Activated CD4-positive, alpha-beta T cell treated with anti-CD3 and anti-CD28 coated beads, Interleukin-2, amount 10 ng/mL, durations not matched to agents 24 days and 14 days (primary cell): Measurements from ENCODE around the gene HSDL2. TPM values are rescaled to one million over a fixed set of nuclear protein-coding genes. Genes with fewer than 3 reads are reported as not detected.
"Not testable (repeated sequence)": the region's sequence is repeated elsewhere in the genome, so short reads cannot be mapped to it uniquely, and the experiment has no call there.

Experiments used
- DNase-seq: peaks from one replicate; pipeline ENCODE4 v3.0.0; 2022
- H3K27ac Mint-ChIP-seq: one replicate; pipeline ENCODE4 v1.8.0; 2022; ENCODE audit warnings: mild to moderate bottlenecking, mixed read lengths
- H3K27me3 Mint-ChIP-seq: one replicate; pipeline ENCODE4 v1.8.0; 2022; ENCODE audit warnings: mixed read lengths
- H3K36me3 Mint-ChIP-seq: one replicate; pipeline ENCODE4 v1.8.0; 2022; ENCODE audit warnings: low read depth, mild to moderate bottlenecking, mixed read lengths
- H3K4me1 Mint-ChIP-seq: one replicate; pipeline ENCODE4 v1.8.0; 2021; ENCODE audit warnings: mixed read lengths
- H3K4me3 Mint-ChIP-seq: one replicate; pipeline ENCODE4 v1.8.0; 2022; ENCODE audit warnings: mild to moderate bottlenecking, moderate library complexity, mixed read lengths
- H3K9me3 Mint-ChIP-seq: one replicate; pipeline ENCODE4 v1.8.0; 2021; ENCODE audit warnings: mixed read lengths
- intact Hi-C: fragments of 100-400 bp; cut with micrococcal nuclease; formaldehyde crosslinking; loops from one replicate; pipeline ENCODE4 v1.15.1; 2023
- total RNA-seq: library from RNA; stranded (reverse); gene quantifications from 2 replicates; pipeline ENCODE4 v1.2.3, GENCODE V29; 2022

Gene HSDL2
- total RNA-seq, 1 donor from 2014 or later, result 14.1 TPM

DNA sequence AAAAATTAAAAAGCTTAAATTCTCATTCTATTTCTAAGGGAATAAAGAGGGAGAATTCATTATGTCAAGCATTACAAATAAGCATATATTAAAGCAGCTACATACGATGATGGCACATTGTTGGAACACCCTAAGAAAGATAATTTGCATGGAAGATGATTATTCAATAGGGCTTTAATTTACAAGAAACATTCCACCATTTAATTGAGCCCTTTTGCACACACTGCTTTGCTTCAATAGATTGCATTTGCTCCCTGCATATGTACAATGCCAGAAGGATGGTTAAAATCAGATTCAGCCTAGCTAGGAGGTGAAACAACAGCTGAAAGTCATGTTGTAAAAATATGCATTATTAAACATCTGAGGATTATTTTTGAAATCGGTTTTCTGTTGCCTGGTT is 128.5 kb downstream of the HSDL2 start:
- Mint-ChIP-seq H3K4me1 (no peaks in the 10 kb centered on the region), H3K36me3 (no peaks in the 10 kb centered on the region), H3K9me3 (no peaks in the 10 kb centered on the region), H3K4me3 (no peak overlapping the region), H3K27ac (no peak overlapping the region), H3K27me3 (no peaks in the 10 kb centered on the region)
- DNase-seq, result no peak
- intact Hi-C loops, result no loop called here

DNA sequence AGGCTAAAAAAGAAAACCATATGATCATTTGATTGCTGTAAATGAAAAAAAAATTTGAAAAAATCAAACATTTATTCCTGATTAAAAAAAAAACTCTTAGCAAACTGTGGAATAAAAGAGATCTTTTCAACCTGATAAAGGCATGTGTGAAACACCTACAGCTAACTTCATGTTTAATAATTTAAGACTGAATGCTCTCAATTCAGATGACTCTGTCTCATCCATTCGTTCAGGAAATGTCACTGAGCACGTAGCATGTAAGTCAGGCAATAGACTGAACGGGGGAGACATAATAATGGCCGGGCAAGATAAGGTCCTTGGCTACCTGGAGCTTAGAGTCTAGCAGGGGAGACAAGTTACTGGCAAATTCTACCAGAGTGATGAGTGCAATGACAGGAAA is 132.5 kb downstream of the HSDL2 start:
- H3K4me3 Mint-ChIP-seq, H3K27ac Mint-ChIP-seq, H3K4me1 Mint-ChIP-seq, DNase-seq, H3K27me3 Mint-ChIP-seq, H3K9me3 Mint-ChIP-seq, intact Hi-C loops, H3K36me3 Mint-ChIP-seq: not testable (repeated sequence)

DNA sequence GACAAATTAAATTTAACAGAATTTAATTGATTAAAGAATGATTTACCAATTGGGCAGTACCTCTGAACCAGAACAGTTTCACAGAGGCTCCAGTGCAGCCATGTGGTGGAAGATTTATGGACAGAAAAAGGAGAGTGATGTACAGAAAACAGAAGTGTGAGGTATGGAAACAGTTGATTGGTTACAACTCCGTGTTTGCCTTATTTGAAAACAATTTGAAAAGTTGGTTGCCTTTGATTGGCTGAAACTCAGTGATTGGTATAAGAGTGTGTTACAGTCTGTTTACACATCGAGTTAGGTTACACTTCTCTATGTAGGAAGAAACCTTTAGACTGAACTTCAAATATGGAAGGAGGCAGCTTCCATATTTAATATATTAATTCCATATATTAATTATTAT is 136.9 kb downstream of the HSDL2 start:
- H3K27me3 Mint-ChIP-seq, result no peaks in the 10 kb centered on the region
- H3K4me1 Mint-ChIP-seq, result no peaks in the 10 kb centered on the region
- no peaks in the 10 kb centered on the region for H3K36me3 Mint-ChIP-seq
- H3K4me3 Mint-ChIP-seq, result no peak overlapping the region
- no peak overlapping the region for H3K27ac Mint-ChIP-seq
- no peak for DNase-seq
- no peaks in the 10 kb centered on the region for H3K9me3 Mint-ChIP-seq
- intact Hi-C loops, result no loop called here

DNA sequence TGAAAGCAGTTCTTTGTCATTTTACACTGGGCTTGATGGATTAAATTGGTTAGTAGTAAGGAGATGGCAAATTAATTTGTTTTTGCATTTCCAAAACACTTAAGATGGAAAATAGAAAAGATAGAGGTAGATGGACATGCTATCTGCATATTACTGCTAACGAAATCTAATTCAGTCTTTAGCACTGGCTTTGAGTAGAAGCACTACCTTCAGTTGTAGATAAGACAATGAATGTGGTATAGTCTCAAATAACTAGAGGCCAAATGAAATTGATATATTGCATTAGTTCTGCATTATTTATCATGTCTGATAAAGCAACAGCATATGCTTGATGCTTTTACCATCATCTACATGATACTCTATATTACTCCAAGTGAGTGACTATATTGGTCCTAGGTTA is 140.2 kb downstream of the HSDL2 start:
- Mint-ChIP-seq H3K4me1 (no peaks in the 10 kb centered on the region), H3K9me3 (no peaks in the 10 kb centered on the region), H3K27ac (no peak overlapping the region), H3K36me3 (no peaks in the 10 kb centered on the region), H3K4me3 (no peak overlapping the region), H3K27me3 (no peaks in the 10 kb centered on the region)
- intact Hi-C loops, result no loop called here
- DNase-seq, result no peak

DNA sequence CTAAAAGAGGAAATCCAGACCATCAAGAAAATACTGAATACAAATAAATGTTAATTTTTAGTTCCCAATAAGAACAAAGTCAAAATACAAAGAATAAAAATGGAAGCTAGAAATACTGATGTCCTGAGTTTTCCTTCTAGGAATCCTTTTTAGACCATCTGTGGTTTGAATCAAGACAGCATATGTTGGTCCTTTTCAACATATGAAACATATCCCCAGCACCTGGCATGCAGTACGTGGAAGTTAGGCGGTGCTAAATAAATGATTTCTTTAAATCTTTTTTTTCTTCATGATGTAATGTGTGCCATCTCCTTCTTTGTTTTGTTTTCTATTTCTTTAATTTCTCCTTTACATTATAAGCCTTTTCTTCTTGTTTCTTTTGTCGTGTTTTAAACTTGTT is 140.7 kb downstream of the HSDL2 start:
- intact Hi-C loops, result no loop called here
- Mint-ChIP-seq H3K4me3 (no peak overlapping the region), H3K36me3 (no peaks in the 10 kb centered on the region), H3K27me3 (no peaks in the 10 kb centered on the region), H3K9me3 (no peaks in the 10 kb centered on the region), H3K4me1 (no peaks in the 10 kb centered on the region), H3K27ac (no peak overlapping the region)
- DNase-seq, result no peak

Other genes with a start within 250 kb of the HSDL2 start
- gene SUSD1, start 204.8 kb upstream of the HSDL2 start, total RNA-seq, result 3.4 and 4.8 TPM in 2 replicates
- 94.7 and 104 TPM in 2 replicates for gene PTBP3, start 46.5 kb upstream of the HSDL2 start, total RNA-seq
- gene KIAA1958, start 106.7 kb downstream of the HSDL2 start, total RNA-seq, result 9.8 and 10.6 TPM in 2 replicates